Activated naive CD4-positive, alpha-beta T cell treated with anti-CD3 and anti-CD28 coated beads, Interleukin-2, amount 10 ng/mL, durations not matched to agents 7 days and 5 days (primary cell): Measurements from ENCODE around the gene GPRC5C.

Experiments used
- CTCF ChIA-PET: fragments of 350-600 bp; sonication (Branson Sonifier 250); formaldehyde crosslinking; loops from one replicate; lab custom pipeline; 2021; ENCODE audit warnings: antibody characterized with exemption; lab: Charles Lee
- DNase-seq: peaks from one replicate; pipeline ENCODE4 v3.0.0-alpha.2; 2020
- H3K27ac Mint-ChIP-seq: one replicate; pipeline ENCODE4 v1.8.0; 2021; ENCODE audit warnings: mild to moderate bottlenecking, moderate library complexity, mixed read lengths
- H3K27me3 Mint-ChIP-seq: one replicate; pipeline ENCODE4 v1.8.0; 2021; ENCODE audit warnings: mild to moderate bottlenecking, mixed read lengths
- H3K36me3 Mint-ChIP-seq: one replicate; pipeline ENCODE4 v1.8.0; 2021; ENCODE audit warnings: mixed read lengths
- H3K4me1 Mint-ChIP-seq: one replicate; pipeline ENCODE4 v1.8.0; 2021; ENCODE audit warnings: mixed read lengths
- H3K4me3 Mint-ChIP-seq: one replicate; pipeline ENCODE4 v1.8.0; 2021; ENCODE audit warnings: mild to moderate bottlenecking, moderate library complexity, mixed read lengths
- H3K9me3 Mint-ChIP-seq: one replicate; pipeline ENCODE4 v1.8.0; 2021; ENCODE audit warnings: mixed read lengths

Gene GPRC5C

GRCh38 chr17:74454197-74455024 lies 22.5 kb downstream of the GPRC5C start:
- Mint-ChIP-seq H3K27ac (no peak overlapping the region), H3K9me3 (no peaks in the 10 kb centered on the region), H3K4me3 (no peak overlapping the region), H3K4me1 (peaks cover 47% of the 10 kb centered on the region), H3K27me3 (peaks cover 90% of the 10 kb centered on the region), H3K36me3 (no peaks in the 10 kb centered on the region)
- no peak for DNase-seq
- CTCF ChIA-PET, result interaction anchor here (0.6 to 8.8 kb wide), 7 partner anchors 24 to 398 kb away, joined by 3 to 107 read pairs (median 3); partner anchors contain the start of gene GPR142

GRCh38 chr17:74455025-74455545 lies 23.2 kb downstream of the GPRC5C start:
- peaks cover 90% of the 10 kb centered on the region for H3K27me3 Mint-ChIP-seq
- peaks cover 47% of the 10 kb centered on the region for H3K4me1 Mint-ChIP-seq
- H3K36me3 Mint-ChIP-seq, result no peaks in the 10 kb centered on the region
- no peak overlapping the region for H3K27ac Mint-ChIP-seq
- CTCF ChIA-PET, result interaction anchor here (0.6 to 8.8 kb wide), 6 partner anchors 9 to 149 kb away, joined by 3 to 107 read pairs (median 12); partner anchors contain the start of gene GPR142
- no peak overlapping the region for H3K4me3 Mint-ChIP-seq
- no peaks in the 10 kb centered on the region for H3K9me3 Mint-ChIP-seq
- DNase-seq, result no peak

- Mint-ChIP-seq H3K36me3 (no peaks in the 10 kb centered on the region), H3K4me1 (peaks cover 49% of the 10 kb centered on the region), H3K9me3 (no peaks in the 10 kb centered on the region), H3K4me3 (no peak overlapping the region), H3K27me3 (peaks cover 90% of the 10 kb centered on the region), H3K27ac (no peak overlapping the region)
- CTCF ChIA-PET, result interaction anchor here (0.6 to 8.8 kb wide), 7 partner anchors 9 to 150 kb away, joined by 3 to 107 read pairs (median 5); partner anchors contain the start of gene GPR142
- DNase-seq, result no peak
Measured at GRCh38 chr17:74455821-74456220, 23.9 kb downstream of the GPRC5C start.

GRCh38 chr17:74457146-74457819 lies 25.4 kb downstream of the GPRC5C start:
- DNase-seq, result peak; percentile 76
- H3K4me1 Mint-ChIP-seq, result peaks cover 47% of the 10 kb centered on the region
- peak overlapping the region; percentile 73 for H3K27ac Mint-ChIP-seq
- H3K36me3 Mint-ChIP-seq, result no peaks in the 10 kb centered on the region
- H3K9me3 Mint-ChIP-seq, result no peaks in the 10 kb centered on the region
- peaks cover 77% of the 10 kb centered on the region for H3K27me3 Mint-ChIP-seq
- CTCF ChIA-PET, result interaction anchor here (0.8 to 8.8 kb wide), 28 partner anchors 8 to 146 kb away, joined by 3 to 107 read pairs (median 5); partner anchors contain the start of gene GPR142
- no peak overlapping the region for H3K4me3 Mint-ChIP-seq

GRCh38 chr17:74457820-74458166 lies 25.9 kb downstream of the GPRC5C start:
- peaks cover 42% of the 10 kb centered on the region for H3K4me1 Mint-ChIP-seq
- CTCF ChIA-PET, result interaction anchor here (0.8 to 8.8 kb wide), 21 partner anchors 8 to 145 kb away, joined by 3 to 107 read pairs (median 5); partner anchors contain the start of gene GPR142
- H3K27me3 Mint-ChIP-seq, result peaks cover 72% of the 10 kb centered on the region
- H3K27ac Mint-ChIP-seq, result no peak overlapping the region
- no peaks in the 10 kb centered on the region for H3K36me3 Mint-ChIP-seq
- H3K9me3 Mint-ChIP-seq, result no peaks in the 10 kb centered on the region
- no peak for DNase-seq
- H3K4me3 Mint-ChIP-seq, result no peak overlapping the region

- CTCF ChIA-PET, result interaction anchor here (0.6 to 8.8 kb wide), 9 partner anchors 10 to 144 kb away, joined by 3 to 107 read pairs (median 5); partner anchors contain the start of gene GPR142
- no peak for DNase-seq
- no peaks in the 10 kb centered on the region for H3K9me3 Mint-ChIP-seq
- no peak overlapping the region for H3K4me3 Mint-ChIP-seq
- H3K4me1 Mint-ChIP-seq, result peaks cover 34% of the 10 kb centered on the region
- H3K27me3 Mint-ChIP-seq, result peaks cover 62% of the 10 kb centered on the region
- H3K27ac Mint-ChIP-seq, result no peak overlapping the region
- no peaks in the 10 kb centered on the region for H3K36me3 Mint-ChIP-seq
Measured at GRCh38 chr17:74458835-74459234, 26.9 kb downstream of the GPRC5C start.

- no peaks in the 10 kb centered on the region for H3K36me3 Mint-ChIP-seq
- CTCF ChIA-PET, result interaction anchor here (0.6 to 8.8 kb wide), 5 partner anchors 21 to 91 kb away, joined by 3 to 107 read pairs (median 4); partner anchors contain the start of gene GPR142
- H3K9me3 Mint-ChIP-seq, result no peaks in the 10 kb centered on the region
- H3K4me1 Mint-ChIP-seq, result peaks cover 31% of the 10 kb centered on the region
- H3K27ac Mint-ChIP-seq, result no peak overlapping the region
- H3K4me3 Mint-ChIP-seq, result no peak overlapping the region
- no peak for DNase-seq
- H3K27me3 Mint-ChIP-seq, result peaks cover 56% of the 10 kb centered on the region
Measured at GRCh38 chr17:74459622-74460021, 27.7 kb downstream of the GPRC5C start.

- H3K27ac Mint-ChIP-seq, result peak overlapping the region; percentile 2
Measured at GRCh38 chr17:74460241-74460640, 28.4 kb downstream of the GPRC5C start.

GRCh38 chr17:74460996-74461395 lies 29.1 kb downstream of the GPRC5C start:
- CTCF ChIA-PET, result no interaction called here
- H3K4me1 Mint-ChIP-seq, result peaks cover 27% of the 10 kb centered on the region
- H3K4me3 Mint-ChIP-seq, result no peak overlapping the region
- DNase-seq, result no peak
- no peaks in the 10 kb centered on the region for H3K36me3 Mint-ChIP-seq
- H3K27ac Mint-ChIP-seq, result no peak overlapping the region
- H3K9me3 Mint-ChIP-seq, result no peaks in the 10 kb centered on the region
- H3K27me3 Mint-ChIP-seq, result peaks cover 44% of the 10 kb centered on the region

More at GRCh38 chr17:74460241-74460640, 28.4 kb downstream of the GPRC5C start:
- Mint-ChIP-seq H3K27me3 (peaks cover 49% of the 10 kb centered on the region), H3K4me3 (no peak overlapping the region), H3K4me1 (peaks cover 29% of the 10 kb centered on the region), H3K36me3 (no peaks in the 10 kb centered on the region), H3K9me3 (no peaks in the 10 kb centered on the region)
- CTCF ChIA-PET, result interaction anchor here (8.8 kb wide), 1 partner anchor 81 kb away, joined by 107 read pairs; no protein-coding TSS in a partner anchor
- DNase-seq, result no peak

GRCh38 chr17:74461611-74462010 lies 29.7 kb downstream of the GPRC5C start:
- Mint-ChIP-seq H3K4me3 (no peak overlapping the region), H3K27me3 (peaks cover 38% of the 10 kb centered on the region), H3K4me1 (peaks cover 27% of the 10 kb centered on the region), H3K27ac (peak overlapping the region; percentile 42), H3K9me3 (no peaks in the 10 kb centered on the region), H3K36me3 (peaks cover 1% of the 10 kb centered on the region)
- CTCF ChIA-PET, result no interaction called here
- no peak for DNase-seq

- peaks cover 20% of the 10 kb centered on the region for H3K27me3 Mint-ChIP-seq
- H3K4me1 Mint-ChIP-seq, result peaks cover 21% of the 10 kb centered on the region
- H3K27ac Mint-ChIP-seq, result no peak overlapping the region
- CTCF ChIA-PET, result no interaction called here
- peaks cover 7% of the 10 kb centered on the region for H3K36me3 Mint-ChIP-seq
- H3K9me3 Mint-ChIP-seq, result no peaks in the 10 kb centered on the region
- H3K4me3 Mint-ChIP-seq, result no peak overlapping the region
- no peak for DNase-seq
Measured at GRCh38 chr17:74464730-74465377, 33.0 kb downstream of the GPRC5C start.

GRCh38 chr17:74465378-74466110 lies 33.7 kb downstream of the GPRC5C start:
- CTCF ChIA-PET, result interaction anchor here (1.0 kb wide), 1 partner anchor 98 kb away, joined by 3 read pairs; no protein-coding TSS in a partner anchor
- H3K4me1 Mint-ChIP-seq, result peaks cover 25% of the 10 kb centered on the region
- no peak for DNase-seq
- H3K27ac Mint-ChIP-seq, result no peak overlapping the region
- H3K9me3 Mint-ChIP-seq, result no peaks in the 10 kb centered on the region
- no peak overlapping the region for H3K4me3 Mint-ChIP-seq
- H3K36me3 Mint-ChIP-seq, result peaks cover 13% of the 10 kb centered on the region
- H3K27me3 Mint-ChIP-seq, result peaks cover 20% of the 10 kb centered on the region
